ENCODE data around the gene HNRNPA3. TPM values are rescaled to one million over a fixed set of nuclear protein-coding genes. Genes with fewer than 3 reads are reported as not detected.

HNRNPA3 gene
- total RNA-seq, 2 experiments from 2014 or later = 68.2 to 450 TPM

- no TSS peak for BruUV-seq (replicated peaks)
- H3K79me2 ChIP-seq (ENCODE audit: insufficient read depth, low read depth, low read length) = peaks cover 95% of the 10 kb centered on the region
- no peak for TF ChIP-seq CTCF (conservative IDR thresholded peaks at IDR 0.05; ENCODE audit: low read length)
- TF ChIP-seq EZH2phosphoT487 (IDR thresholded peaks at IDR 0.05; ENCODE audit: borderline replicate concordance, low read depth, low read length) = no peak
- peaks cover 35% of the 10 kb centered on the region for H3K4me1 ChIP-seq (ENCODE audit: insufficient read depth, low read length, poor library complexity, severe bottlenecking)
- peaks cover 37% of the 10 kb centered on the region for H3K36me3 ChIP-seq (ENCODE audit: insufficient read depth, low read length)
- intact Hi-C loops (cut with micrococcal nuclease; ENCODE audit: unreplicated experiment) = no loop called here
- ChIA-PET POLR2A (interaction anchor here (0.7 to 1.2 kb wide), 3 partner anchors 17 to 173 kb away, joined by 3 to 4 read pairs (median 4); partner anchors contain the start of gene NFE2L2), CTCF (ENCODE audit: unreplicated experiment) (interaction anchor here (0.7 kb wide), 1 partner anchor 10 kb away, joined by 3 read pairs; no protein-coding TSS in a partner anchor)
- peaks cover 26% of the 10 kb centered on the region for H4K20me1 ChIP-seq (ENCODE audit: insufficient read depth, low read length)
- no peak overlapping the region for H3K27ac ChIP-seq (ENCODE audit: low read depth, low read length, poor library complexity, severe bottlenecking)
- no peak overlapping the region for H3K4me3 ChIP-seq (ENCODE audit: low read depth, low read length, poor library complexity, severe bottlenecking)
- DNase-seq (ENCODE audit: low spot score) = no peak
- H3K9me3 ChIP-seq (ENCODE audit: low read length) = no peaks in the 10 kb centered on the region
- no peak overlapping the region for H3K4me2 ChIP-seq (ENCODE audit: low read length)
- no peaks in the 10 kb centered on the region for H3K9me2 ChIP-seq (ENCODE audit: insufficient read depth, low read length)
- H2AFZ ChIP-seq (ENCODE audit: low read length) = no peak overlapping the region
These were observed 30.5 kb downstream of the HNRNPA3 start for GRCh38 chr2:177243073-177243472.

- BruUV-seq (replicated peaks) = no TSS peak
- H3K4me3 ChIP-seq (ENCODE audit: low read depth, low read length, poor library complexity, severe bottlenecking) = no peak overlapping the region
- no peak overlapping the region for H2AFZ ChIP-seq (ENCODE audit: low read length)
- H4K20me1 ChIP-seq (ENCODE audit: insufficient read depth, low read length) = peaks cover 28% of the 10 kb centered on the region
- no peak for DNase-seq (ENCODE audit: low spot score)
- no peaks in the 10 kb centered on the region for H3K9me2 ChIP-seq (ENCODE audit: insufficient read depth, low read length)
- no peak overlapping the region for H3K4me2 ChIP-seq (ENCODE audit: low read length)
- ChIA-PET POLR2A (interaction anchor here (0.7 to 1.2 kb wide), 3 partner anchors 17 to 173 kb away, joined by 3 to 4 read pairs (median 4); partner anchors contain the start of gene NFE2L2), CTCF (ENCODE audit: unreplicated experiment) (interaction anchor here (0.7 kb wide), 1 partner anchor 10 kb away, joined by 3 read pairs; no protein-coding TSS in a partner anchor)
- peaks cover 95% of the 10 kb centered on the region for H3K79me2 ChIP-seq (ENCODE audit: insufficient read depth, low read depth, low read length)
- no peak for TF ChIP-seq EZH2phosphoT487 (IDR thresholded peaks at IDR 0.05; ENCODE audit: borderline replicate concordance, low read depth, low read length)
- no peak for TF ChIP-seq CTCF (conservative IDR thresholded peaks at IDR 0.05; ENCODE audit: low read length)
- peaks cover 35% of the 10 kb centered on the region for H3K4me1 ChIP-seq (ENCODE audit: insufficient read depth, low read length, poor library complexity, severe bottlenecking)
- no peak overlapping the region for H3K27ac ChIP-seq (ENCODE audit: low read depth, low read length, poor library complexity, severe bottlenecking)
- intact Hi-C loops (cut with micrococcal nuclease; ENCODE audit: unreplicated experiment) = no loop called here
- peaks cover 38% of the 10 kb centered on the region for H3K36me3 ChIP-seq (ENCODE audit: insufficient read depth, low read length)
- no peaks in the 10 kb centered on the region for H3K9me3 ChIP-seq (ENCODE audit: low read length)
These were observed 30.9 kb downstream of the HNRNPA3 start for GRCh38 chr2:177243476-177243875.

DNA sequence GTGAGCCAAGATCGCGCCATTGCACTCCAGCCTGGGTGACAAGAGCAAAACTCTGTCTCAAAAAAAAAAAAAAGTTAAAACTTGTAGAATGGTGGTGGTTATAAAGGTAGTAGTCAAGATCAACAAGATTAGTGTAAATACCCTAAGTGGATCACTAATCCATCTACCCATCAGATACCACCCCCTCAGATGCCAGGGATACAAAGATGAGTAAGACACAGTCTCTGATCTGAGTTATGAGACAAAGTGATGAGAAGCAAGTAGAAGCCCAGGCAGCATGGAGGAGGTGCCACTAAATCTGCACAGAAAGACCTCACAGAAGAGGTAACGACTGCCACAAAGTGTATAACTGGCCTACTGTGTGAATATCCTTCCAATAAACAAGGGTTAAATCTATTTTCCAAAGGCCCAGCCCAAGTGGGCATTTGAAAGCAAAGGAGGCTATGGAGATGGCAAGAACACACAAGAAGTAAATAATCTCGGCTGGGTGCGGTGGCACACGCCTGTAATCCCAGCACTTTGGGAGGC, 31.7 kb downstream of the HNRNPA3 start:
- intact Hi-C loops (cut with micrococcal nuclease; ENCODE audit: unreplicated experiment) = no loop called here
- no peak for TF ChIP-seq CTCF (conservative IDR thresholded peaks at IDR 0.05; ENCODE audit: low read length)
- no peak for TF ChIP-seq EZH2phosphoT487 (IDR thresholded peaks at IDR 0.05; ENCODE audit: borderline replicate concordance, low read depth, low read length)
- H3K36me3 ChIP-seq (ENCODE audit: insufficient read depth, low read length) = peaks cover 39% of the 10 kb centered on the region
- no peak overlapping the region for H3K27ac ChIP-seq (ENCODE audit: low read depth, low read length, poor library complexity, severe bottlenecking)
- no TSS peak for BruUV-seq (replicated peaks)
- no peak overlapping the region for H3K4me3 ChIP-seq (ENCODE audit: low read depth, low read length, poor library complexity, severe bottlenecking)
- peaks cover 95% of the 10 kb centered on the region for H3K79me2 ChIP-seq (ENCODE audit: insufficient read depth, low read depth, low read length)
- peaks cover 35% of the 10 kb centered on the region for H3K4me1 ChIP-seq (ENCODE audit: insufficient read depth, low read length, poor library complexity, severe bottlenecking)
- ChIA-PET CTCF (ENCODE audit: unreplicated experiment) (no interaction called here), POLR2A (interaction anchor here (1.2 to 1.8 kb wide), 2 partner anchors 10 to 16 kb away, joined by 4 read pairs; no protein-coding TSS in a partner anchor)
- no peaks in the 10 kb centered on the region for H3K9me2 ChIP-seq (ENCODE audit: insufficient read depth, low read length)
- no peaks in the 10 kb centered on the region for H3K9me3 ChIP-seq (ENCODE audit: low read length)
- DNase-seq (ENCODE audit: low spot score) = no peak
- H2AFZ ChIP-seq (ENCODE audit: low read length) = no peak overlapping the region
- no peak overlapping the region for H3K4me2 ChIP-seq (ENCODE audit: low read length)
- peaks cover 28% of the 10 kb centered on the region for H4K20me1 ChIP-seq (ENCODE audit: insufficient read depth, low read length)

Data from OCI-LY7 (cell line).